K562 (cell line): ENCODE results near the gene CFDP1.

Source experiments
- ARID4B ChIP-seq: sonication (generic); formaldehyde crosslinking; IDR thresholded peaks from 2 replicates; pipeline ENCODE4 v1.8.0; 2022; ENCODE audit warnings: mild to moderate bottlenecking, missing genetic modification reagents
- CREB1 ChIP-seq, 2 experiments: sonication (generic) in 1 of 2; formaldehyde crosslinking in 1 of 2; IDR thresholded peaks; 2 replicates each; pipeline versions ENCODE4 v1.6.1 to v1.8.0; 2012 to 2022; ENCODE audit warnings: inconsistent platforms in 1 of 2, mild to moderate bottlenecking in 1 of 2, missing genetic modification reagents in 1 of 2, moderate library complexity in 1 of 2
- EGR1 ChIP-seq: fragments of 450-650 bp; conservative IDR thresholded peaks from 2 replicates; pipeline ENCODE4 v1.6.1; 2017; ENCODE audit warnings: mild to moderate bottlenecking
- EZH2 ChIP-seq: IDR thresholded peaks from 2 replicates; pipeline ENCODE4 v1.6.1; 2012; ENCODE audit warnings: low read depth, mild to moderate bottlenecking, inconsistent platforms, low read length, borderline replicate concordance
- HDAC6 ChIP-seq: IDR thresholded peaks from 2 replicates; pipeline ENCODE4 v1.6.1; 2012; ENCODE audit warnings: low read depth, mild to moderate bottlenecking, control low read depth, inconsistent platforms, low read length, moderate library complexity
- MAX ChIP-seq: sonication (generic); formaldehyde crosslinking; IDR thresholded peaks from 2 replicates; pipeline ENCODE4 v1.9.0; 2022; ENCODE audit warnings: mild to moderate bottlenecking, missing genetic modification reagents
- MYC ChIP-seq, 2 experiments: fragments of 250-450 bp in 1 of 2; sonication (Bioruptor Pico) in 1 of 2; IDR thresholded peaks; 2 replicates each; pipeline versions ENCODE4 v1.5.1 to v1.6.1; 2012 to 2021; ENCODE audit warnings: low read depth in 2 of 2, borderline replicate concordance in 1 of 2, improper control_type of control experiment in 1 of 2, low read length in 1 of 2, mild to moderate bottlenecking in 1 of 2, moderate library complexity in 1 of 2
- POLR2A ChIP-seq: fragments of 450-650 bp; conservative IDR thresholded peaks from 2 replicates; pipeline ENCODE4 v1.6.1; 2016
- RBM14 ChIP-seq: fragments of 200-400 bp; formaldehyde crosslinking; IDR thresholded peaks from 2 replicates; pipeline ENCODE4 v1.6.1; 2018; ENCODE audit warnings: low read depth, mild to moderate bottlenecking, low read length, moderate library complexity, borderline replicate concordance; ENCODE audit not compliant: insufficient read depth
- SP1 ChIP-seq: sonication (generic); formaldehyde crosslinking; IDR thresholded peaks from 2 replicates; pipeline ENCODE4 v1.8.1; 2022; ENCODE audit warnings: mild to moderate bottlenecking, missing genetic modification reagents
- TCF3 ChIP-seq: sonication (generic); formaldehyde crosslinking; IDR thresholded peaks from 2 replicates; pipeline ENCODE4 v1.4.0; 2020; ENCODE audit warnings: mild to moderate bottlenecking, missing genetic modification reagents
- ZNF354B ChIP-seq: fragments of 250-450 bp; sonication (Bioruptor Pico); IDR thresholded peaks from 2 replicates; pipeline ENCODE4 v1.4.0; 2020
- ZZZ3 ChIP-seq: fragments of 450-650 bp; IDR thresholded peaks from 2 replicates; pipeline ENCODE4 v1.6.1; 2016; ENCODE audit warnings: antibody characterized with exemption, mild to moderate bottlenecking, moderate library complexity

- TF ChIP-seq POLR2A (no peak), CREB1 (IDR thresholded peaks at IDR 0.05) (no peak), CREB1 (CRISPR knock-in tag; IDR thresholded peaks at IDR 0.05) (no peak), ARID4B (CRISPR knock-in tag) (no peak), EZH2 (no peak), RBM14 (no peak), EGR1 (no peak), ZNF354B (CRISPR knock-in tag) (no peak), TCF3 (no peak), MAX (CRISPR knock-in tag) (no peak), SP1 (CRISPR knock-in tag) (no peak), HDAC6 (no peak), MYC (IDR thresholded peaks at IDR 0.05; ENCODE audit: low read depth, low read length) (no peak), MYC (CRISPR knock-in tag; IDR thresholded peaks at IDR 0.05; ENCODE audit: borderline replicate concordance, low read depth) (no peak), ZZZ3 (no peak)
Measured at GRCh38 chr16:75264457-75264998, 168.8 kb downstream of the CFDP1 start.
